Measurements from ENCODE around the gene FHOD3.

Gene FHOD3

GRCh38 chr18:36297417-36298125 lies at the start of gene FHOD3:
TSS of gene FHOD3 (plus strand) at chr18:36297713. CDS start at chr18:36297836, 123 bp downstream.
- DNase-seq, result peak; percentile 23

GRCh38 chr18:36249392-36249791 lies 48.1 kb upstream of the FHOD3 start:
- no peak for DNase-seq

GRCh38 chr18:36250827-36251226 lies 46.7 kb upstream of the FHOD3 start:
- no peak for DNase-seq

- no peak for DNase-seq
Measured at GRCh38 chr18:36255072-36255698, 42.3 kb upstream of the FHOD3 start.

GRCh38 chr18:36256094-36256493 lies 41.4 kb upstream of the FHOD3 start:
- DNase-seq, result no peak

GRCh38 chr18:36262971-36263370 lies 34.5 kb upstream of the FHOD3 start:
- DNase-seq, result no peak

- no peak for DNase-seq
Measured at GRCh38 chr18:36264283-36264682, 33.2 kb upstream of the FHOD3 start.

GRCh38 chr18:36265015-36265414 lies 32.5 kb upstream of the FHOD3 start:
- no peak for DNase-seq

- no peak for DNase-seq
Measured at GRCh38 chr18:36269157-36269556, 28.4 kb upstream of the FHOD3 start.

- DNase-seq, result no peak
Measured at GRCh38 chr18:36271153-36271552, 26.4 kb upstream of the FHOD3 start.

- DNase-seq, result no peak
Measured at GRCh38 chr18:36273347-36273746, 24.2 kb upstream of the FHOD3 start.

GRCh38 chr18:36274083-36274715 lies 23.3 kb upstream of the FHOD3 start:
- no peak for DNase-seq

- no peak for DNase-seq
Measured at GRCh38 chr18:36275561-36275960, 22.0 kb upstream of the FHOD3 start.

- DNase-seq, result no peak
Measured at GRCh38 chr18:36279001-36279400, 18.5 kb upstream of the FHOD3 start.

- no peak for DNase-seq
Measured at GRCh38 chr18:36281936-36282335, 15.6 kb upstream of the FHOD3 start.

GRCh38 chr18:36283448-36283847 lies 14.1 kb upstream of the FHOD3 start:
- DNase-seq, result no peak

GRCh38 chr18:36284268-36284667 lies 13.2 kb upstream of the FHOD3 start:
- DNase-seq, result no peak

- DNase-seq, result peak; percentile 67
Measured at GRCh38 chr18:36284671-36285295, 12.7 kb upstream of the FHOD3 start.

- no peak for DNase-seq
Measured at GRCh38 chr18:36287653-36288052, 9.9 kb upstream of the FHOD3 start.

GRCh38 chr18:36288689-36289088 lies 8.8 kb upstream of the FHOD3 start:
- no peak for DNase-seq

- no peak for DNase-seq
Measured at GRCh38 chr18:36294031-36294430, 3.5 kb upstream of the FHOD3 start.

GRCh38 chr18:36295214-36295613 lies 2.3 kb upstream of the FHOD3 start:
- DNase-seq, result no peak

- DNase-seq, result no peak
Measured at GRCh38 chr18:36295880-36296301, 1.6 kb upstream of the FHOD3 start.
